Subcutaneous abdominal adipose tissue (tissue), 5 donors: ENCODE results near the gene CLEC9A.
A peak's percentile ranks its signal among the peaks of the same experiment; 100 is the strongest.

Experiments
- H3K27ac ChIP-seq: one replicate; pipeline ENCODE4 v1.7.0; 2013; ENCODE audit warnings: low read depth, mild to moderate bottlenecking, inconsistent platforms, low read length, moderate library complexity
- H3K27me3 ChIP-seq, 5 donors: one replicate each; pipeline ENCODE4 v1.7.0; 2013; ENCODE audit warnings: low read length in 5 of 5, inconsistent platforms in 1 of 5; ENCODE audit not compliant: control insufficient read depth in 5 of 5, insufficient read depth in 4 of 5
- H3K36me3 ChIP-seq, 5 donors: one replicate each; pipeline ENCODE4 v1.7.0; 2013; ENCODE audit warnings: low read length in 5 of 5; ENCODE audit not compliant: control insufficient read depth in 5 of 5, insufficient read depth in 5 of 5
- H3K4me1 ChIP-seq, 5 donors: one replicate each; pipeline ENCODE4 v1.7.0; 2013; ENCODE audit warnings: low read length in 5 of 5, mild to moderate bottlenecking in 3 of 5, moderate library complexity in 1 of 5; ENCODE audit not compliant: control insufficient read depth in 5 of 5, insufficient read depth in 5 of 5
- H3K4me3 ChIP-seq, 5 donors: one replicate each; pipeline ENCODE4 v1.7.0; 2013; ENCODE audit warnings: low read length in 5 of 5, low read depth in 1 of 5
- H3K9ac ChIP-seq, 5 donors: one replicate each; pipeline ENCODE4 v1.7.0; 2013; ENCODE audit warnings: low read length in 5 of 5, mild to moderate bottlenecking in 4 of 5, moderate library complexity in 3 of 5
- H3K9me3 ChIP-seq, 5 donors: one replicate each; pipeline ENCODE4 v1.7.0; 2013; ENCODE audit warnings: low read length in 5 of 5; ENCODE audit not compliant: control insufficient read depth in 5 of 5
- donor health status: healthy.
- donor health status: healthy.
- donor health status: healthy.
- donor health status: healthy.
- donor health status: healthy.

The CLEC9A gene

GRCh38 chr12:10075451-10075850, 45.0 kb downstream of the CLEC9A start:
- Histone ChIP-seq H3K36me3 (peaks cover 0 to 7% (median 3%) of the 10 kb centered on the region in 5 donors), H3K27ac (no peak overlapping the region), H3K9ac (no peak overlapping the region), H3K4me3 (no peak overlapping the region), H3K27me3 (no peaks in the 10 kb centered on the region), H3K9me3 (no peaks in the 10 kb centered on the region), H3K4me1 (peaks cover 0 to 2% (median 0%) of the 10 kb centered on the region in 5 donors)

DNA sequence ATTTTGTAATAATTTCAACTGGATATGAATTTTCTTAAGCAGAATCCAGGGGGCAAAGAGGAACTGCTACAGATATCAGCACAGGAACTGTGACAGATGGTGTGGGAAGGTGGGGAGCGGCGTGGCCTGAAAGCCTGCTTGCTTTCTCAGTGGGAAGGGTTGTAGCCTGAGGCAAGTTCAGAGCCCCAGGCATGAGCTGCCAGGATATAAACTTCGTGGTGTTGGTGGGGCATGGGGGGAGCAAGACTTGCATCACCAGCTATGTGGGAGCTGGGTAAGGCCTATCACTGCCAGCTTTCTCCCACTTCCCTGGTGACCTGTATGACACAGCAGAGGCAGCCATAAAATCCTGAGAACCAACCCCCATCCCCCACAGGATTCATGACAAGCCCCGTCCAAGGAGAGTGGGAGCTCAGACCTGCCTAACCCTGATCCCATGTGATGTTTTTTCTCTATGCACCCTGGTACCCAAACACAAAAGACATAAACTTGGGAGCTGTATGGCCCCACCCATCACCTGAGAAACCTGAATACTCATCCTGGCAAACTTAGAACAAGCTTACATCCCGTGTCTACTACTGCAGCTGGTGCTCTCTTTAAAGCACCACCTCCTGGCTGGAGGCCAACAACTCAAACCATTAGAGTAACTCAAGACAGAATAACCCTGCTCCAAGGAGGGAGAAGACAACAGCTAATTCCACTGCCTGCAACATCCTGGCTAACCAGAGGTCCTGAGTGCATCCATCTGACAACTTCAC, 51.8 kb downstream of the CLEC9A start:
- H3K9me3 ChIP-seq = peaks cover 0 to 6% (median 0%) of the 10 kb centered on the region in 5 donors
- no peak overlapping the region for H3K4me3 ChIP-seq
- peaks cover 0 to 3% (median 0%) of the 10 kb centered on the region in 5 donors for H3K27me3 ChIP-seq
- peaks cover 0 to 14% (median 0%) of the 10 kb centered on the region in 5 donors for H3K4me1 ChIP-seq
- no peak overlapping the region for H3K9ac ChIP-seq
- H3K36me3 ChIP-seq = peaks cover 0 to 5% (median 0%) of the 10 kb centered on the region in 5 donors
- no peak overlapping the region for H3K27ac ChIP-seq

DNA sequence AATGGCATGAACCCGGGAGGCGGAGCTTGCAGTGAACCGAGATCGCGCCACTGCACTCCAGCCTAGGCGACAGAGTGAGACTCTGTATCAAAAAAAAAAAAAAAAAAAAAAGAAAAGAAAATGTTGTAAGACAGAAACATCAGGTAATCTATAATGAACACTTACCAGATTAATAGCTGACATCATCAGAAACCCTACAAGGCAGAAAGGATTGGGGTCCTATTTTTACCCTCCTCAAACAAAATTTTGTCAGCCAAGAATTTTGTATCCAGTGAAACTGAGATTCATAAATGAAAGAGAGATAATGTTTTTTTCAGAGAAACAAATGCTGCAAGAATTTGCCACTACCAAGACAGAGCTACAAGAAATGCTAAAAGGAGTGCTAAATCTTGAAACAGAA, 54.3 kb downstream of the CLEC9A start:
- peaks cover 0 to 3% (median 0%) of the 10 kb centered on the region in 5 donors for H3K36me3 ChIP-seq
- H3K9ac ChIP-seq = no peak overlapping the region
- H3K27ac ChIP-seq = no peak overlapping the region
- H3K27me3 ChIP-seq = peaks cover 0 to 3% (median 0%) of the 10 kb centered on the region in 5 donors
- no peak overlapping the region for H3K4me3 ChIP-seq
- H3K9me3 ChIP-seq = peaks cover 0 to 6% (median 0%) of the 10 kb centered on the region in 5 donors
- H3K4me1 ChIP-seq = peaks cover 0 to 18% (median 2%) of the 10 kb centered on the region in 5 donors

- Histone ChIP-seq H3K27ac (no peak overlapping the region), H3K9ac (no peak overlapping the region), H3K36me3 (no peaks in the 10 kb centered on the region), H3K4me1 (peaks cover 0 to 21% (median 2%) of the 10 kb centered on the region in 5 donors), H3K9me3 (peaks cover 0 to 6% (median 0%) of the 10 kb centered on the region in 5 donors), H3K4me3 (no peak overlapping the region), H3K27me3 (peaks cover 0 to 3% (median 0%) of the 10 kb centered on the region in 5 donors)
Observed at GRCh38 chr12:10086387-10086786, 55.9 kb downstream of the CLEC9A start.

DNA sequence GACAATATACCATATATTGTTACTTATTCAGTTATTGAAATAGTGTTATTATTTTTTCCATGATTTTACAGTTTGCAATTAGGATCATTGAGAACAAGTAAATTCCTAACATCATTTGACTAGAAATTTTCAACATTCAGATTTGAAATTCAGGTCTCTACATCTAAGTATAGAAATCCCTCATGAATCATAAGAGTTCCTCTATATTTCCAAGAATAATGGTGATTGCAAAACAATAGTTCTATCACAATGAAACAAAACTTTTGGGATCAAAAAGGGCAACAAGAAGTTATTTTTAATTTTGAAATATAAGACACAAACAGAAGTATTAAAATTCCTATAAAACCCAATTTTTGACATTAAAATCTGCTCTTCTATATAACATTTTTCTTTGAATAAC, 57.5 kb downstream of the CLEC9A start:
- H3K27ac ChIP-seq = no peak overlapping the region
- no peaks in the 10 kb centered on the region for H3K27me3 ChIP-seq
- no peak overlapping the region for H3K4me3 ChIP-seq
- no peaks in the 10 kb centered on the region for H3K36me3 ChIP-seq
- peaks cover 0 to 10% (median 2%) of the 10 kb centered on the region in 5 donors for H3K4me1 ChIP-seq
- peaks cover 0 to 6% (median 0%) of the 10 kb centered on the region in 5 donors for H3K9me3 ChIP-seq
- H3K9ac ChIP-seq = no peak overlapping the region

DNA sequence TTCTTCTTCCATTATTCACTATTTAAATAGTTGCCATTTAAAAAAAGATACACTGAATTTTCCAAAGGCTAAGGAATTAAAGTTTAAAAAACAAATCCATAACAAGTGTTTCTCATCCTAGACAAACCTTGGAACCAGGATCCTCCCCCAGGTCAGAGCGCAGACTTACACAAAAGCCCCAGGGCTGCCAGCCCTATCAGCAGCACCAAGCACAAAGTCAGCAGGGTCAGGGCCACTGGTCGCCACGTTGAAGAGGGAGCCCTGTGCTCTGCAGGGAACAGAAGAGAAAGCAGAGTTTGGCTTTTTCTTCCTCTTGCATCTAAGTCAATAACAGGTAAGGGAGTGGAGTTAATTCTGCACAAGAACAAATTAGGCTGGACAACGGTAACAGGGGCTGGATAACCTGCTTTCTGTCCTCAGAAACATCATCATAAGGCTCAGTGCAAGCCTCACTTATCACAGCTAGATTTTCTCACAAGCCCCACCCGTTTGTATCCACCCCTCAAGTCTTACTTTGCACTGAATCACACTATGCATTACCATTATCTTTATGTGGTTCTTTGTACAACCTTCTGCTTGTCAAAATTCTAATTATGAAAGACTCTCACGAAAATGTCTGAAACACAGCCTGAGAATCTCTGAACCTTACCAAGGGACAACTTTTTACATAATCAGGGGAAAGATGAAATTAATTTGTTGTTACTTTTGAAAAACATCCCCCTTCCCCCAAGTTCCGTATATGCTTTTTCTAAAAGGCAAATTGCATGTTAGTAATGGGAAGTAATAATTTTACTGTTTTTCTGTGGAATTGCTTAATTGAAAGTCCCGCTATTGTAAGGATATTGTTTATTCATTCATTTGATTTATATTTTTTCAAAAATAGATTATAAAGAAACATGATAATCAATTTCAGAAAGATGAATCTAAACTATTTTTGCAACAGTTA, 58.7 kb downstream of the CLEC9A start:
- no peaks in the 10 kb centered on the region for H3K36me3 ChIP-seq
- no peak overlapping the region for H3K4me3 ChIP-seq
- no peaks in the 10 kb centered on the region for H3K27me3 ChIP-seq
- H3K9ac ChIP-seq = no peak overlapping the region
- peaks cover 0 to 20% (median 2%) of the 10 kb centered on the region in 5 donors for H3K4me1 ChIP-seq
- peaks cover 0 to under 1% (median 0%) of the 10 kb centered on the region in 5 donors for H3K9me3 ChIP-seq
- no peak overlapping the region for H3K27ac ChIP-seq

GRCh38 chr12:10094646-10095395, 64.3 kb downstream of the CLEC9A start:
- Histone ChIP-seq H3K4me3 (peak overlapping the region in 1 of 5 donors; percentile 17), H3K9me3 (no peaks in the 10 kb centered on the region), H3K4me1 (peaks cover 0 to 28% (median 0%) of the 10 kb centered on the region in 5 donors), H3K27ac (peak overlapping the region; percentile 78), H3K9ac (peak overlapping the region in 1 of 5 donors; percentile 28), H3K27me3 (no peaks in the 10 kb centered on the region), H3K36me3 (no peaks in the 10 kb centered on the region)

DNA sequence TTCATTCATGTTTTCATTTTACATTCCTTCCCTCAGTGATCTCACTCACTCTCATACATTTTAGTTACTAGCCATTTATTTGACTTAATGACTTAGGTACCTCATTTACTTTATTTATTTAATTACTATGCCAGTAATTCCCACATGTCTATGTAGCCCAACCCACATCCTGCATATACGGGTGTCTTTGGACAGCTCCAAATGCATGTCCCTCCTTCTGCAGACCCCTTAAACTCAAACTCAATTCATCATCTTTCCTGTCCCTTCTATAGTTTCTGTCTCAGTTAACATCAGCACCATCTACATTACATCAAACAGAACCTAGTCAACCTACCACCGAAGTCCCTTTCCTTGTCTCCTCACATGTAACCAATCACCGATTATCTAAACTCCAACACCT, 65.5 kb downstream of the CLEC9A start:
- H3K36me3 ChIP-seq = no peaks in the 10 kb centered on the region
- no peaks in the 10 kb centered on the region for H3K9me3 ChIP-seq
- no peaks in the 10 kb centered on the region for H3K27me3 ChIP-seq
- peaks cover 0 to 30% (median 4%) of the 10 kb centered on the region in 5 donors for H3K4me1 ChIP-seq
- no peak overlapping the region for H3K9ac ChIP-seq
- H3K27ac ChIP-seq = peak overlapping the region; percentile 78
- H3K4me3 ChIP-seq = peak overlapping the region in 3 of 5 donors; percentile 51 to 72 (median 66)

DNA sequence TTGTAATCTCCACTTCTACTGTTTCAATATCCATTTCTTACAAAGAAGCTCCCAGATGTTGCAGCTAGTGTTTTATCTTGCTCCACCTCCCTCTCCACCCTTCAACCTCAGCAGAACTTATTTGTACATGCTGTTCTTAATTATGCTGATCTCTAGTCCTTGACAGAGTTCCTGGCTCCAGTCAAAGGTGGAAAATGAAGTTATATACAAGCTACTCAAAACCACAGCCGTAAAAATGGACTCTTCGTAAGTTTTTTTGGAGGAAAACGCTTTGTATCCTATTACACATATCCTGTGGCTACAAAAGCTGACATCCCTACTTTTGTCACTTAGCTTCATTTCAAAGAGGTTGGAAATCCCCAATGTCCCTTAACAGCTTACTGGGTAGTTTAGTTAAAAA, 67.0 kb downstream of the CLEC9A start:
- no peaks in the 10 kb centered on the region for H3K9me3 ChIP-seq
- H3K4me1 ChIP-seq = peaks cover 0 to 40% (median 8%) of the 10 kb centered on the region in 5 donors
- H3K9ac ChIP-seq = peak overlapping the region in 2 of 5 donors; percentile 7 to 78
- H3K4me3 ChIP-seq = peak overlapping the region in 4 of 5 donors; percentile 43 to 72 (median 58)
- no peaks in the 10 kb centered on the region for H3K27me3 ChIP-seq
- peak overlapping the region; percentile 78 for H3K27ac ChIP-seq
- H3K36me3 ChIP-seq = no peaks in the 10 kb centered on the region
